ENCODE results near the gene TBKBP1.
"Not testable (repeated sequence)": the region's sequence is repeated elsewhere in the genome, so short reads cannot be mapped to it uniquely, and the experiment has no call there.

Gene TBKBP1

DNA sequence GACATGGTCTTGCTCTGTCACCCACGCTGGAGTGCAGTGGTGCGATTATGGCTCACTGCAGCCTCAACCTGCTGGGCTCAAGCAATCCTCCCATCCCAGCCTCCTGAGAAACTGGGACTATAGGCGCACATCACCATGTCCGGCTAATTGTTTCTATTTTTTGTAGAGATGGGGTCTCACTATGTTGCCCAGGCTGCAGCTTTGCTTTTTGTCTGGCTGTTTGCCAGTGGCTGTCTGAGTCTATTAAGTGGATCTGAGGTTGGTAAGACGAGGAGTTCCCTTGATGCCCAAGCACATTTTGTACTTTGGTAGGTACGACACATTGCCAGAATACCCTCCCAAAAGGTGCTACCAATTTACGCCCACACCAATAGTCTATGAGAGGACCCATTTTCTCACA lies 44.2 kb downstream of the TBKBP1 start:
- intact Hi-C loops (cut with DNase I; ENCODE audit: low total_unique reads): no loop called here
- H3K27me3 ChIP-seq: peaks cover 0 to 55% of the 10 kb centered on the region in 2 donors
- DNase-seq: no peak
- no peaks in the 10 kb centered on the region for H3K9me3 ChIP-seq
- no peak overlapping the region for H3K27ac ChIP-seq
- H3K36me3 ChIP-seq: no peaks in the 10 kb centered on the region
- TF ChIP-seq, protein P1, sequence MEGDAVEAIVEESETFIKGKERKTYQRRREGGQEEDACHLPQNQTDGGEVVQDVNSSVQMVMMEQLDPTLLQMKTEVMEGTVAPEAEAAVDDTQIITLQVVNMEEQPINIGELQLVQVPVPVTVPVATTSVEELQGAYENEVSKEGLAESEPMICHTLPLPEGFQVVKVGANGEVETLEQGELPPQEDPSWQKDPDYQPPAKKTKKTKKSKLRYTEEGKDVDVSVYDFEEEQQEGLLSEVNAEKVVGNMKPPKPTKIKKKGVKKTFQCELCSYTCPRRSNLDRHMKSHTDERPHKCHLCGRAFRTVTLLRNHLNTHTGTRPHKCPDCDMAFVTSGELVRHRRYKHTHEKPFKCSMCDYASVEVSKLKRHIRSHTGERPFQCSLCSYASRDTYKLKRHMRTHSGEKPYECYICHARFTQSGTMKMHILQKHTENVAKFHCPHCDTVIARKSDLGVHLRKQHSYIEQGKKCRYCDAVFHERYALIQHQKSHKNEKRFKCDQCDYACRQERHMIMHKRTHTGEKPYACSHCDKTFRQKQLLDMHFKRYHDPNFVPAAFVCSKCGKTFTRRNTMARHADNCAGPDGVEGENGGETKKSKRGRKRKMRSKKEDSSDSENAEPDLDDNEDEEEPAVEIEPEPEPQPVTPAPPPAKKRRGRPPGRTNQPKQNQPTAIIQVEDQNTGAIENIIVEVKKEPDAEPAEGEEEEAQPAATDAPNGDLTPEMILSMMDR (IDR thresholded peaks at IDR 0.05): no peak
- peaks cover 0 to 10% (median 8%) of the 10 kb centered on the region in 4 donors for H3K4me1 ChIP-seq
- H3K4me3 ChIP-seq: no peak overlapping the region

DNA sequence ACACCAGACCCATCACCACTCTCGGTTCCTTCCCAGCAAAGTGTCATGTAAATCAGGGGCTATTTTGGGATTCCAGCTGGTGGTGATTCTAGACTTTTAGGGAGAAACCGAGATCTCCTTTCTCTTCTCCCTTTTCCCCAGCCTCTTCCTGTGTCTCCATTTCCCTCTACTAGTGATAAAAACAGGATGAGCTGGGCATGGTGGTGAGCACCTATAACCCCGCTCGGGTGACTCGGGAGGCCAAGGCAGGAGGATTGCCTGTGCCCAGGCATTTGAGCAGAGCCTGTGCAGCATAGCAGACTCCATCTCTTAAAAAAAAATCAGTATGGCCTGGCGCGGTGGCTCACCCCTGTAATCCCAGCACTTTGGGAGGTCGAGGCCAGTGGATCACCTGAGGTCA lies 45.2 kb downstream of the TBKBP1 start:
- TF ChIP-seq, protein P1 (IDR thresholded peaks at IDR 0.05): no peak
- no peak for DNase-seq
- H3K4me1 ChIP-seq: peaks cover 0 to under 1% (median 0%) of the 10 kb centered on the region in 4 donors
- H3K4me3 ChIP-seq: no peak overlapping the region
- H3K27me3 ChIP-seq: peaks cover 0 to 54% of the 10 kb centered on the region in 2 donors
- H3K9me3 ChIP-seq: no peaks in the 10 kb centered on the region
- intact Hi-C loops (cut with DNase I; ENCODE audit: low total_unique reads): no loop called here
- no peak overlapping the region for H3K27ac ChIP-seq
- no peaks in the 10 kb centered on the region for H3K36me3 ChIP-seq

DNA sequence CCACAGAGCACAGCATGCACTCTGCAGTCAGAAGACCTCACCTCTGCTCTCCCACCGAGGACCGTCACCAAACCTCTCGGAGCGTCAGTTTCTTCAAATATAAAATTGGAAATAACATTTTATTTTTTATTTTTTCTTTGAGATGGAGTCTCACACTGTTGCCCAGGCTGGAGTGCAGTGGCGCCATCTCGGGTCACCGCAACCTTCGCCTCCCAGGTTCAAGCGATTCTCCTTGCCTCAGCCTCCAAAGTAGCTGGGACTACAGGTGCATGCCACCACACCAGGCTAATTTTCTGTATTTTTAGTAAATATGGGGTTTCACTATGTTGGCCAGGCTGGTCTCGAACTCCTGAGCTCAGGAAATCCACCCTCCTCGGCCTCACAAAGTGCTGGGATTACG lies 46.0 kb downstream of the TBKBP1 start:
- intact Hi-C loops (cut with DNase I; ENCODE audit: low total_unique reads); DNase-seq: not testable (repeated sequence)

DNA sequence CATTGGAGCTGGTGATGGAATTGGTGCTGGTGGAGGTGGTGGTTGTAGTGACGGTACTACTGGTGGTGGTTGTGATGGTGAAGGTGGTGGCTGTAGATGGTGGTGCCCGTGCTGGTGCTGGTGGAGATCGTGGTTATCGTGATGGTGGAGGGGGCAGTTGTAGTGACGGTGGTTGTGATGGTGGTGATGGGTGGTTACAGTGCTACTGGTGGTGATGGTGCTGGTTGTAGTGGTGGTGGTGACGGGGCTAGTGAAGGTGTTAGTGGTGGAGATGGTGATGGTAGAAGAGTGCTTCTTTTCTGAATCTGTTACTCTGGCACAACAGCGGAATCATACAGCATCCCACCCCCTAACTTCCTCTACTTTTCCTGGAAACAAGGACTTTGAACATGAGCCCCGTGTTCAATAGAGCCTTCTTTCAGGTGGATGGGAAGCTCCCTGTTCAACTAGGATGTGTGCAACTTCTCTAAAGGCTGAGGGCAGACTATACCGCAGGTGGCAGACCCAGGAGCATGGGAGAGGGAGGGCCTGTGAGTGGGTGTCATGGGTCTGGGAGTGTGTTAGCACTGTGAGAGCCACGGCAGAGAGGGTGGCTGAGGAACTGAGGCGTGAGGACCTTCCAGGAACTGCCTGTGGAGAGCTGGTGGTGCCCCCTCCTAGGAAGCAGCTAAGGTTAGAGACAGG lies 47.3 kb downstream of the TBKBP1 start:
- peaks cover 0 to 58% of the 10 kb centered on the region in 2 donors for H3K27me3 ChIP-seq
- no peak overlapping the region for H3K27ac ChIP-seq
- intact Hi-C loops (cut with DNase I; ENCODE audit: low total_unique reads): no loop called here
- DNase-seq: no peak
- no peaks in the 10 kb centered on the region for H3K4me1 ChIP-seq
- no peaks in the 10 kb centered on the region for H3K9me3 ChIP-seq
- TF ChIP-seq, protein P1 (IDR thresholded peaks at IDR 0.05): no peak
- H3K36me3 ChIP-seq: no peaks in the 10 kb centered on the region
- H3K4me3 ChIP-seq: no peak overlapping the region

More for the DNA sequence above, 46.0 kb downstream of the TBKBP1 start:
- H3K27ac ChIP-seq, H3K4me3 ChIP-seq, H3K36me3 ChIP-seq, H3K9me3 ChIP-seq, H3K4me1 ChIP-seq: not testable (repeated sequence)
- peaks cover 0 to 55% of the 10 kb centered on the region in 2 donors for H3K27me3 ChIP-seq

DNA sequence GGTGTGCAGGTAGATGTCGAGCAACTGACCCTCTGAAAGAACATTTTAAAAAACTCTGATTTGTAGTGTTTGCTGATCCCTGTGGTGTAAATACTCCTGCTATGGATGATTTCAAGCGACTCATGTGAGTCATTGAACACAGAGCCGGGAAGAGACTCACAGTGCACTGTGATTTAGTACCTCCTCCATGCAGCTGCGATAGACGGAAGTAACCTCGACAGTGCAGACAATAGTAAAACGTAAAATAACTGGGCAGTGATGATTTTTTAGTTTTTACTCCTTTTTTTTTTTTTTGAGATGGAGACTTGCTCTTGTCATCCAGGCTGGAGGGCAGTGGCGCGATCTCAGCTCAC lies 47.8 kb downstream of the TBKBP1 start:
- DNase-seq: no peak
- no peaks in the 10 kb centered on the region for H3K36me3 ChIP-seq
- TF ChIP-seq, protein P1 (IDR thresholded peaks at IDR 0.05): no peak
- intact Hi-C loops (cut with DNase I; ENCODE audit: low total_unique reads): no loop called here
- no peaks in the 10 kb centered on the region for H3K4me1 ChIP-seq
- H3K27ac ChIP-seq: no peak overlapping the region
- H3K9me3 ChIP-seq: no peaks in the 10 kb centered on the region
- no peak overlapping the region for H3K4me3 ChIP-seq
- peaks cover 0 to 58% of the 10 kb centered on the region in 2 donors for H3K27me3 ChIP-seq

DNA sequence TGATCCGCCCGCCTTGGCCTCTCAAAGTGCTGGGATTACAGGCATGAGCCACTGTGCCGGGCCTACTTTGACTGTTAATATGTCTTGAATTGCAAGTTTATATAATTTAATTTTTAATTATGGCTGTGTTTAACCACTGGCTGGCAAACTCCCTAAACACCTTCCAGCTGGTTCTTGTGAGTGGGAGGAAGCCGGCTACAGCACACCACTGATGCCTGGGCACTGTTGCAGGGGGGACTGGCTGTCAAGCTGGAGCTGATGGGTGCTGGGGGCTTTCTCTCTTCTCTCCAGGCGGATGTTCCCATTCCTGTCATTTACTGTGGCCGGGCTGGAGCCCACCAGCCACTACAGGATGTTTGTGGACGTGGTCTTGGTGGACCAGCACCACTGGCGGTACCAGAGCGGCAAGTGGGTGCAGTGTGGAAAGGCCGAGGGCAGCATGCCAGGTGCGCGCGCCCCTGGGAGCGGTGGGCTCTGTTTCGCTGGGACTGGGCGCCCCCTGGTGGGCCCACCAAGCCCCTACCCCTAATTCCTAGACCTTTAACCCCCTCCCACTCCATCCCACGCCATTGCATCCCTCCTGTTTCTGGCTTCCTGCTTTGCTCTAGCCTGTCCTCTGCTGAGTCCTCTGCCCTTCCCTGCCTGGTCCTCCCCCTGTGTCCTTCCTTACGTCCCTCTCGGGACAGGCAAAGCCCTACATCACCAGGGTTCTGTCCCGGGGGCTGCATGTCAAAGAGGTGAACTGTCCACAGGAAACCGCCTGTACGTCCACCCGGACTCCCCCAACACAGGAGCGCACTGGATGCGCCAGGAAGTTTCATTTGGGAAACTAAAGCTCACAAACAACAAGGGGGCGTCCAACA lies 48.6 kb downstream of the TBKBP1 start:
- Histone ChIP-seq H3K4me1 (no peaks in the 10 kb centered on the region), H3K36me3 (no peaks in the 10 kb centered on the region), H3K27ac (no peak overlapping the region), H3K4me3 (no peak overlapping the region), H3K9me3 (no peaks in the 10 kb centered on the region), H3K27me3 (peaks cover 0 to 61% of the 10 kb centered on the region in 2 donors)
- intact Hi-C loops (cut with DNase I; ENCODE audit: low total_unique reads): no loop called here
- TF ChIP-seq, protein P1 (IDR thresholded peaks at IDR 0.05): no peak
- DNase-seq: no peak

Data from tibial artery (tissue), 4 donors.